GM10266 (cell line): ENCODE results near the gene RDH16.

Experiments used
- DNase-seq: peaks from one replicate; pipeline ENCODE4 v3.0.0; 2012; ENCODE audit errors: extremely low spot score
- CTCF ChIP-seq: IDR thresholded peaks from 2 replicates; pipeline ENCODE4 v1.5.1; 2012; ENCODE audit warnings: mild to moderate bottlenecking, low read depth; ENCODE audit not compliant: control insufficient read depth, insufficient read depth; ENCODE audit errors: missing control alignments

Gene RDH16

DNA sequence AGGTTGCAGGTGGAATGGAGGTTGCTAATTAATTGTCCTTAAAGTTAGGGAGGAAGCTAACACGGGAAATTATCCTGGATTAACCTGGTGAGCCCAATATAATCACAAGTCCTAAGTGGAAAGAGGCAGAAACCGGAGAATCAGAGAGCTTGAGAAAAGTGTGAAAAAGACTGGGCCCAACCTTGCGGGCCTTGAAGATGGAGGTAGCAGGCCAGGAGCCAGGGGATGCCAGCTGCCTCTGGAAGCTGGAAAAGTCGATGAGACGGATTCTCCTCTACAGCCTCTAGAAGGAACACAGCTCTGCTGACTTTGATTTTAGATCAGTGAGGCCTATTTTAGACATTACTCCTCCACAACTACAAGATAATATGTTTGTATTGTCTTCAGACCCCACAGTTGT lies 25.3 kb downstream of the RDH16 start:
- DNase-seq, result no peak
- TF ChIP-seq CTCF, result no peak

DNA sequence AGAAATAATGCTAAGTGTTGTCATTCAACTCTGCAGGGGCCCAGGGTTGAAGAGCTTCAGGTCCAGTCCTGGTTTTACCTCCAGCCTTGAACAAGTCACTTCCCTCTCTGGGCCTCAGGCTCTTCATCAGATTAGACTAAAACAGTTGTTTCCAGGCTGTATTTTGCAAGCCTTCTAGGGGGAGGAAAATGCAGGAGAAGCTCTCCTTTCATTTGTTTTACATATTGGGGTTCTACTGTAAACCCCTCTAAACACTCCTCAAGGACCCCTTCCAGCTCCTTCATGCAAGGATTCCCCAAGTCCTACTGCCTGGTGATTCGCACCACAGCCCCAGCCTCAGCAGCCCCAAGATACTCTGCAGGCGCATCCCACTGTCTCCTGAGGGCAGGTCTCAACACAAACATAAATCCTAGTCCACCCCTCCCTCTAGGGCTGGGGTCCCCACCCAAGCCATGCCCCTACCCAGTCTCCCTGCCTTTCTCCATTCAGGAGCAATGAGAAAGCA lies 25.9 kb downstream of the RDH16 start:
- no peak for DNase-seq

DNA sequence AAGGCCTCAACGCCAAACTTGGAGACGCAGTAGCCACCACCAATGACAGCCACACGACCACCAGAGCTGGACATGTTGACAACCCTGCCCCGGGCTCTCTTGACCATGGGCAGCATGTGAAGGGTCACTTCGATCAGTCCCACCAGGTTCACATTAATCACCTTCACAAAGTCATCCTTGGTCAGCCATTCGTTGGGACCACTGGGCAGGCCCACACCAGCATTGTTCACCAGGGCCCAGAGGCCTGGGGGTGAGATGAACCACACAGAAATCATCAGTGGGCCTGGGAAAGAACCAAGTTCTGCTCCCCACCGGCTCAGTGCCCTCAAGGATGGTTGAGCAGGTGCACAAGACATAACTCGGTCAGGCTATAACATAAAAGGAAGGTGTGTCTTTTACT lies 27.2 kb downstream of the RDH16 start:
- no peak for TF ChIP-seq CTCF
- no peak for DNase-seq

More for the DNA sequence above, 25.9 kb downstream of the RDH16 start:
- no peak for TF ChIP-seq CTCF

- DNase-seq, result no peak
- TF ChIP-seq CTCF, result no peak
These were observed 27.6 kb downstream of the RDH16 start for GRCh38 chr12:56929780-56930179.

- no peak for TF ChIP-seq CTCF
- DNase-seq, result no peak
These were observed 29.1 kb downstream of the RDH16 start for GRCh38 chr12:56928262-56928661.

DNA sequence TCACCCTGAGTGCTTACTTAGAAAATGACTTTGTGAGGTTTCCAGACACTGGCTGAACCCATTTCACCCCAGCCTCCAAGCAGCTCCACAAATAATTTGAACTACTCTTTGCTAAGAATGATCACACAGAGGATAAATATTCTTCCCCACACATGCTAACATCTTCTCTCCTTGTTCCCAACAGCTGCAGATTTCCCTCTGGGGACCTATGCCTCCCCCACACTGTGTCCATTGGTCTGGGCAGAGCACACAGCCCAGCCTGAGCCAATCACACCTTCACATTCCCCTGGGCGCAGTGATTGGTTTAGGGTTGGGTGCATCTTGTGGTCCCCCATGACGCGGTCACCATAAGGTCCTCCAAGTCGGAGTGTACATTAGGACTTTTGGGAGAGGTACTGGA lies 30.1 kb downstream of the RDH16 start:
- TF ChIP-seq CTCF, result no peak
- DNase-seq, result no peak

GRCh38 chr12:56922031-56922430 lies 35.4 kb downstream of the RDH16 start:
- no peak for TF ChIP-seq CTCF
- no peak for DNase-seq
